ENCODE data around the gene MSRB2.
"Not testable (repeated sequence)": the region's sequence is repeated elsewhere in the genome, so short reads cannot be mapped to it uniquely, and the experiment has no call there.

Gene MSRB2

DNA sequence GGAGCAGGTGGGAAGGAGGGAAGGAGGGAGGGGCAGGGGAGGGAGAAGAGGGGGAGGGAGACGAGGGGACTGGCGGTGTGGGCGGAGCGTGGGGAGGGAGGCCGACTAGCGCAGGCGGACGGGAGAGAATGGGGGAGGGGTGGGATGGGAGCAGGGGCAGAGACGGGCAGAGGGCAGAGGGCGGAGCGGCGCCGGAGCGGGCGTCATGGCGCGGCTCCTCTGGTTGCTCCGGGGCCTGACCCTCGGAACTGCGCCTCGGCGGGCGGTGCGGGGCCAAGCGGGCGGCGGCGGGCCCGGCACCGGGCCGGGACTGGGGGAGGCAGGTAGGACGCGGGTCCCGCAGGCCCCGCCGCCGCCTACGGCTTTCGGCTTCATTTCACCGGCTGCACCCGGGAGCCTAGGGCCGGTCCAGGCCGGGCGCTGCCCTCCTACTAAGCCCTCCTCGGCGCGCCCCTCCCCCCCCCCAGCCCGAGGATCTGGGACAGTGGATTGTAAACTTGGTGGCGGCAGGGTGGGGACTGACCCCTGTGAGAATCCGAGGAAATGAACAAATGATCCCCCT lies at the start of gene MSRB2:
Gene MSRB2 (plus strand): TSS at position 176 of the 562 bp plus-strand sequence. CDS start 30 bp downstream, at position 206.
- peak; percentile 76 for DNase-seq

DNA sequence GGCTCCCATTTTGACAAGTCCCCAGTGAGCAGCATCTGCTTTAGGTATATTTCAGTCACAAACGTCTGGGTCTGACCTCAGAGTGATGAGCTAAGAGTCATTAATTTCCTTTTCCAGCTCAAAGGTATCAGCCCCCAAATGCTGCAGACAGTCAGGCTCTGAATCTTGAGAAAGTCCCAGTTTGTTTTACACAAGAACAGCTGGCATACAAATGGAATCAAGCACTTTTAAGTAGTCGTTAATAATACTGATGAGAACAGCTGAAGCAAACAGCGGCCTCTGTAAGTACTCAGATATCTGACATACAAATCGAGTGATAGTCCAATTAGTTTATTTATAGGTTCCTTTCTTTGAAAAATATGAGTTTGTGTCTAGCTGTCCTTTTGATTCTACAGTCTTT lies 49.4 kb upstream of the MSRB2 start:
- no peak for DNase-seq

- no peak for DNase-seq
These were observed 48.0 kb upstream of the MSRB2 start for GRCh38 chr10:23047201-23048050.

- DNase-seq = no peak
These were observed 47.2 kb upstream of the MSRB2 start for GRCh38 chr10:23048191-23048590.

- no peak for DNase-seq
These were observed 44.1 kb upstream of the MSRB2 start for GRCh38 chr10:23051278-23051677.

- no peak for DNase-seq
These were observed 43.5 kb upstream of the MSRB2 start for GRCh38 chr10:23051855-23052331.

DNA sequence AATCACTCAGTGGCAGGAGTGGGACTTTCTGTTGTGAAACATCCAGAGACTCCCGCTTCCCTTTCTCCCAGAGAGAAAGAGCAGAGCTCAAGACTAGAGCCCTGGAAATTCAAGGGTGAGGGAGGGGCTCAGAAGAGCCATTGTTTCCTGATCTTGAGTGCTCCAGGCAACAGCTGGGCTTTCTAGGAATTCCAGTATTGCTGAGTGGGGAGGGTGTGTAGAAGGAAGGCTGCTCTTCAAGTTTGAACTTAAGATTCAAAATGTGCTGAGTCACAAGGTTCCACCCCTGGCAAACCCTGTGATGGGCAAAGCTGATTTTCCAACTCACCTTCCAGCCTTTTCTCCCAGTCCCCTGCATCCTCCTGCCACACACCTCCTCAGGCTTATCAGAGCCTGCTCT lies 42.3 kb upstream of the MSRB2 start:
- DNase-seq = no peak

DNA sequence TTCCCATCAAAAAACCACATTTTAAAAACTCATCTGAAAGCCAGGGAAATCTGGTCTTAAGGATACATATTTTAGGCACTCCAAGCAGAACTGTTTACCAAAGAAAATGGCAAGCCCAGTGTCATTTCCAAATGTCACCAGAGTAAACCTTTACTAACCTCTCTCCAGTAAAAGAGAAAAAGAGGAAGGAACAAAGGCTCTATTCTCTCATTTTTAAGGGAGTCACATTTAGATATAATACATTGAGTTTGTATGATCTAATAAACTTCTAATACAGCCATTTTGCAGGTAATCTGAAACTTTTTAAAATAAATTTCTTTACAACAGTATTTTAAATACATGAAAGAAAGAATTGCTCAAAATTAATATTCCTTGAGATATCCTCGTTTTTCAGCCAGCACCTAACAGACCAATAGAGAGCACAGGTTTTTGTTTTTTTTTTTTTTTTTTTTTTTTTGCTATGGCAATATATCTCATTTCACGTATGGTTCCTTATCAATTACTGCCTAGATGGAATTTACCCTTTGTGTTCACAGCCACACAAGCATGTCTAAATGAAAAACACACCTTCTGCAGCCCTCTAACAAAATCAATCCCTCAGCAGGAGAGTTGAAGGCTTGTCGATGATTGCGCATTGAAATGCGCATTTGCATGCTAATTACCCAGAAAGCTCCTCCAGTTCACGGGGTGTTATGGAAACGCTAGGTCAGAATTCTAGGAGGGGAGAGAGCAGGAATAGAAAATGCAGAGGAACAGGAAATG lies 39.8 kb upstream of the MSRB2 start:
- no peak for DNase-seq

DNA sequence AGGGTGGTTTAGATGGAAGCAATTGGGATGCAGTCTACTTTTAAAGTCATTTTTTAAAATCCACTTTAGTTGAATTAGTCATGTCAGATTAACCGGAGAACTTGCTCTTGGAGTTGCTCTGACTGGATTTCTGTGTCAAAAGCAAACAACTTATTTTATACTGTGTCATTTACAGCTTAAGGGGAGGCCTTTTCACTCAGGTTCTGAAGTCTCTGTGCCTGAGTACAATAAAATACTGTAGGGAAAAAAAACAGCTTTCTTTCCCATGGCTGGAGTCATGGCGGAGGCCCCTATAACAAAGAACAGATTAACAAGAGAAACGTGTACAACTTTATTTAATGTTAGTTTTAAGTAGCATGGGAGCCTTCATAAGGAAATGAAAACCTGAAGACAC lies 39.2 kb upstream of the MSRB2 start:
- no peak for DNase-seq

- DNase-seq = no peak
These were observed 37.0 kb upstream of the MSRB2 start for GRCh38 chr10:23058366-23058765.

DNA sequence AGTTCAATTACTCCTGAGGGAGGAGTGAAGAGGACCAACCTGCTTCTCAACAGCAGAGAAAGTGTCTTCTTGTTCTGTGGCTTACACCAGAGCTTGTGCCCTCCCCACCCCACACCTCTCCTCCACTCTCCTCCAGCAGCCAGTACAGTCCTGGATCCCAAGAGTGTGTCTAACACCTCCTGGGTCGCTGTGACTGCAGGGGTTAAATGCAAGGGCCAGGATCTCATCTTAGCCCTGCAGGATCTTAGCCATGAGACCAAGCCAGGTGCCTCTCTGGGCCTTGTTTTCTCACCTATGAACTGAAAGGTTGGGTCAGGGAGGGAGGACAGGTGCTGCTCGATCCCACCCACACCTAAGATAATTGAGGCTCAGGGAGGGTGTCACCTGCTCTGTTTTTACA lies 34.5 kb upstream of the MSRB2 start:
- no peak for DNase-seq

DNA sequence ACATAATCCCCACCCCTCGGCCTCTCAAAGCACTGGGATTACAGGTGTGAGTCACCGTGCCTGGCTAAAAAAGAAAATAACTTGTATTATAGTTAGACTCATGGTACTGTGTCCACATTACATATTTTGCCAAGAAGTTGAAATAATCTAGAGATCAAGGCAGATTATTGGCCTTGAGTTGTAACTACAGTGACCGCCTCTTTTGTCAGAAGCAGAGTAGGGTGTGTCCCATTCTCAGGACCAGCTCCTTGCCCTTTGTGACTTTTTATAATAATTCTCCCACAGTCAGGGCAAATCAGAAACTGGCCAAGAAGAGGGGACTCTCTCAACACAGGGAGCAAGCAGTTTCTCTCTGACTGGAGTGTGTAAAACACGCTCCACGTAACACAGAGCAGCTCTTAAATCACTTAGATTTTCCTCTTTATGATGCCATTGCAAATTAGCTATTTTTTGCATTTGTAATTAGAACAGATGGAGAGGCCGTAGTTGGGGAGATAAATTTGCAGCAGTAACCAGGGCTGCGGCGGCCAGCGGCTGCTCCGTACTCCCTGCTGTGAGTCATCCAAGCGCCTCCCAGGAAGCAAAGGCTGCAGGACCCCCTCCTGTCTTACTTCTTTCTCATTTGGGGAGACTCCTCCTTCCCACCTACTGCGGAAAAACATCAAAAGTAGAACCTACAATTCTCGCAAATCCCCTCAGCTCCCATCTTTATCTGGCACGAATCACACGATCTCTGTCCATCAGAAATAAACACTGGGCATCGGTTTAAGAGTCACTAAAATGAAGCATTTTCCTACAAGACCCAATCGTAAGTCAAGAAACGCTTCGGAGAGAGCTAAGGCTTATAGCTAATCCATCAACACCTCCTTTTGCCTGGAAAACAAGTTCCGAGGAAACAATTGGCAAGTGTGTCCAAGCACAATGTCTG lies 32.1 kb upstream of the MSRB2 start:
- DNase-seq = no peak

DNA sequence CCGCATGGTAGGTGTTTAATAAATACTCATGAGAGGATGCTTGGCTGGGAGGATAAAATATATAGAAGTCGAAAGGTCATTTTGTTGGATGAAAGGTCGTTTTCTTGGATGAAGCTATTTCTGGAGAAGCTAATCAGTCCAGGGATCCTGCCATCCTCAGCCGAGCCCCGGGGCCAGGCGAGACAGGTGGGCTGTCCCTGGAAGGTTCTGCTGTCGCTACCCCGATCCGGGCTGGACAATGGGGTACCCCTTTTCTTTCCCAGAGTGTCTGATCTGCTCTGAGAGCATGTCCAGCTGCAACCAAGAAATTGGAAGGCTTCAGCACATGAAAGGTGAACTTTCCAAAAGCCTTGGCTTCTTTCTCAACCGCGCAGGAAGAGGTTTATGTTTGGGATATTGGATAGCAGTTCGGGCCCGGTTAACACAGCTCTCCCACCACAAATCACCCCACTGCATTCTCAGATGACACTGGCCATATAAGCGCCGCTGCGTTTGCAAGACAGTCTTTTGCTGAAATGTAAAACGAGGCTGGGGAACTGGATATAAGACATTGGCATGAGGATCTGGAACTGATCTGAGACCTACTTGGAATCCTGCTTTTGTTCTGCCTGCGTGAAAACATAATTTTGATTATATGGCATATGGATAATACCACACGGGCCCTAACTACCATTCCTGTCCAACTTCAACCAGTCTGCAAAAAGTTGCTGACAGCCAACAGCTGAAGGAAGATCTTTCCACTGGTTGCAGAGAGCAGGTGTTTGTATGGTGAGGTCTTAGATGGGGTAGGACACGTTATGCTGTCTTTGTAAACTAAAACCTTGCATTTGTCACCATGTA lies 31.2 kb upstream of the MSRB2 start:
- no peak for DNase-seq

DNA sequence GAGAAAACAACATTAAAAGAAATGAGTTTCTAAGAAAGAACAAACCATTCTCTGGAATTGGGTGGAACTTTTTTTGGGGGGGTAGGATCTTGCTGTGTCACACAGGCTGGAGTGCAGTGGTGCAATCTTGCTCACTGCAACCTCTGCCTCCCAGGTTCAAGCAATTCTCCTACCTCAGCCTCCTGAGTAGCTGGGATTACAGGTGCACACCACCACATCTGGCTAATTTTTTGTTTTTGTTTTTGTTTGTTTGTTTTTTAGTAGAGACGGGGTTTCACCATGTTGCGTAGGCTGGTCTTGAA lies 30.6 kb upstream of the MSRB2 start:
- DNase-seq = not testable (repeated sequence)

DNA sequence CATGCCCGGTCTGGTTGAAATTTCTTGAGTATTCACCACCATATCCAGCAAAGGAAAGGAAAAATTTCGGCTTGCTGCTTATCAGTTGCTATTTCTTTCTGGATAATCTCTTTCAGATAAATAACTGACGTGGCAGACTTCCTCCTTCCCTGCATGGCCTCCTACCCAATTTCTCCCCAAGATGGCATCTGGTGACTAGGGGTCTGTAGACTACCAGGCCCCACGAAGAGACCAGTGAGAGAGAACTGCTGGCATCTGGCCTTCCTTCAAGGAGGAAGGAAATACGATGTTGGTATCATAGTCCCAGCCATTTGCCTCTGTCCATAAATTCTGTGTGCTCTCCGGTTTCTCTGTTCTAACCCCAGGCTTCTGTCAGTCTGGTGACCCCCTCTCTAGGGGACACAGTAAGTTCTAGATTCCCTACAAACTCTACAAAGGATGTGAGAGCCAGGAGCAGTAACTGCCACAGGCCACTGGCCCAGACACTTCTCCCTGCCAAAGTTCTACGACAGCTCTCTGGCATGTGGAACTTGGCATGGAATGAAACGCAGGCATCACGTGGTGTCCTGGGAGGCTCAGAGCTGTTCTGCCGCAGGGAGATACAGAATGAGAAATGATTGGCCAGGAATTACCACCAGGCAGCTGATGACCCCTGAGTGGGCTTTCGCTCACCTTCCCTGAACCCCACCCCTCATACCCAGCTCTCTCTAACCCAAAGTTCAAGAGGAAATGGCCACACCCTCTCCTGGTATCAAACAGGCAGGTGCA lies 30.0 kb upstream of the MSRB2 start:
- DNase-seq = no peak

- no peak for DNase-seq
These were observed 28.0 kb upstream of the MSRB2 start for GRCh38 chr10:23067337-23067736.

GRCh38 chr10:23067939-23068775 lies 27.2 kb upstream of the MSRB2 start:
- DNase-seq = peak; percentile 70

- no peak for DNase-seq
These were observed 26.2 kb upstream of the MSRB2 start for GRCh38 chr10:23069019-23069815.
